Tibial nerve (tissue), 3 donors: ENCODE data around the gene MPZL1.
"Not testable (repeated sequence)": the region's sequence is repeated elsewhere in the genome, so short reads cannot be mapped to it uniquely, and the experiment has no call there.

Experiments
- CTCF ChIP-seq, 5 experiments: fragments of 200-600 bp in 3 of 5; fragments of 450-650 bp in 2 of 5; sonication (generic) in 3 of 5; IDR thresholded peaks; one replicate each; pipeline ENCODE4 v1.5.1; 2016 to 2019; ENCODE audit warnings: antibody characterized with exemption in 5 of 5, mild to moderate bottlenecking in 3 of 5, moderate library complexity in 2 of 5
- POLR2A ChIP-seq, 2 donors: fragments of 450-650 bp; IDR thresholded peaks; one replicate each; pipeline ENCODE4 v1.6.1; 2017; ENCODE audit warnings: antibody characterized with exemption in 2 of 2, mild to moderate bottlenecking in 2 of 2, moderate library complexity in 2 of 2

- TF ChIP-seq POLR2A, CTCF (IDR thresholded peaks at IDR 0.05): not testable (repeated sequence)
Observed at GRCh38 chr1:167742392-167743057, 20.7 kb downstream of the MPZL1 start.
